Skin epidermis (tissue), 12 donors: ENCODE data around the gene COPS9.

Experiments used
- H3K27ac ChIP-seq, 21 experiments: fragments of 200-600 bp; sonication (generic) in 11 of 21; one replicate each; pipeline ENCODE4 v1.5.0; 2020; ENCODE audit warnings: mild to moderate bottlenecking in 3 of 21, inconsistent platforms in 2 of 21, moderate library complexity in 2 of 21
- H3K4me3 ChIP-seq, 7 experiments: fragments of 200-600 bp; sonication (generic) in 2 of 7; one replicate each; pipeline ENCODE4 v1.5.0; 2020; ENCODE audit warnings: inconsistent platforms in 2 of 7, mild to moderate bottlenecking in 2 of 7, moderate library complexity in 1 of 7

The COPS9 gene

DNA sequence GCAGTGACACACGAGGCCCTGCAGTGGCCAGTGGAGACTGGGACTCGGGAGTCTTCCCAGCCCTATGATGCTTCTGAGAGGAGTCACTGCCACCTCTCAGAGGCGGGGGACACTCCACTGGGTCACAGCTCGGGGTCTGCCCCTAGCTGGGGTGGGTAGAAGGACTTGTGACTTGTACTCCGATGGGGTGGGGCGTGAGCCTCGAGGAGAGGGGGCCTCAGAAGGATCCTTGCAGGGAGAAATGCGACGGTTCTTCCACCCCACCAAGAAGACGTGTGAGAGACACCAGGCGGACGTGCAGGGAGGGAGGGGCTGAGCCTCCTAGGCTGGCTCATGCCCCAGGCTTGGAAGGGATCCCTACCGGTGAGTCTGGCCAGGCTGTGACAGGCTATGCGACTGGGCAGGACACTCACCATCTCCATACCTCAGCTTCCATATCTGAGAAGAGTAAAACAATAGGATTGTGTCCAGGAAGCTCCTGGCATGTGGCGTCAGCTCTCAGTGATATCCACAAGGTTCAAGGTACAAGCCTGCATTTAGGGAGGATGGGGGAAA is 15.4 kb upstream of the COPS9 start:
- Histone ChIP-seq H3K4me3 (no peak overlapping the region), H3K27ac (peak overlapping the region in 1 of 21 experiments; percentile 10)

DNA sequence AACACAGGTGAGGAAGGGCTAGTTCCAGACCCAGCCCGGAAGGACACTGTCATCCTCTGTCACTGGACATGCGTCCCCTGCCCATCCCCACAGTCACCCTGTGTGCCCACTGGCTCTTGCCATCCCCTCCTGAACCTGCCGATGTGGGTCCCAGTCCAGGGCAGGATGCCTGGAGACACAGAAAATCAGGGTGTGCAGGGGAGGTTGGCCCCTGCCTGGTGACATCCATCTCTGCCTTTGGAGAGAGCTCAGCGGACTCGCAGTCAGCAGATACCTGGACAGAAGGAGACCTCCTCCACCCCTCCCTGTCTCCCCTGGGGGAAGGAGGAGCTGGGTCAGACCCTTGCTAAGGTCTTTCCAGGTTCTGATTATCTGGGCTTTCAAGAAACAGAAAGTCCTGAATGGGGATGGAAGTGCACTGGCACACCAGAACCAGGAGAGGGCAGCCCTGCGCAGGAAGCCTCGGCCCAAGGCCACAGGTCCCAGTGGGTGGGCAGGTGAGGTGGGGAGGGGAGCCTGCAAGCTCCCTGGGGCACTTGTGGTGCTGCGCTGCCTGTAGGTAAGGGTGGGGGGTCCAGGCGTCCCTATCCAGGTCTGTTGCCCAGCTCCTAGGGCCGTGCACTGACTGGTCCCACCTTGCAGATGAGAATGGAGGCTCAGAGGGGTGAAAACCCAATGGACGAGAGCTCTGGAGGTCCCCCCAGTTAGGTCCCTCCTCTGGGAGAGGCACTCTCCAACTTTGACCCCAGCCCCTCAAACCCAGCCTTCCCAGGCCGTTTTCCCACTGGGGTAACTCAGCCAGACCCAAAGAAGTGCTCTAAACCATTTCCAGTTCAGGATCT is 14.1 kb upstream of the COPS9 start:
- no peak overlapping the region for H3K4me3 ChIP-seq
- H3K27ac ChIP-seq: no peak overlapping the region

DNA sequence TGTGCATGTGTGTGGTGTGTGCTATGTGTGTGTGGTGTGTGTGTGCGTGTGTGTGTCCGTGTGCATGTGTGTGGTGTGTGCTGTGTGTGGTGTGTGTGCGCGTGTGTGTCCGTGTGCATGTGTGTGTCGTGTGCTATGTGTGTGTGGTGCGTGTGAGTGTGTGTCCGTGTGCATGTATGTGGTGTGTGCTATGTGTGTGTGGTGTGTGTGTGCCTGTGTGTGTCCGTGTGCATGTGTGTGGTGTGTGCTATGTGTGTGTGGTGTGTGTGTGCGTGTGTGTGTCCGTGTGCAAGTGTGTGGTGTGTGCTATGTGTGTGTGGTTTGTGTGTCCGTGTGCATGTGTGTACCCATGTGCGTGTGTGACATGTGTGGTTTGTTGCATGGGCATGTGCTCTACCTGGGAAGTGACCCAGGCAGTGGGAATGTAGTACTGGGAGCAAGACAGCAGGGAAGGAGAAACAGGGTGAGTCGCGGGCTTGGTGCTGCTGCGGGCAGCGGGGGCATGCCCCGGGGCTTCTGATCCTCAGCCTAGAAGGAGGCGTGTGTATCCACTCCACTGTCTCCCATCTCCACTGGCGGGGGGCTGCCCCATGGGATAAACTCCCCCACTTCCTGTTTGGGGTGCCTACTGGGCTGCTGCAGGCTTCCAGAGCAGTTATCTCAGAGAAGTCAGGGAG is 11.9 kb upstream of the COPS9 start:
- Histone ChIP-seq H3K27ac (no peak overlapping the region), H3K4me3 (no peak overlapping the region)

DNA sequence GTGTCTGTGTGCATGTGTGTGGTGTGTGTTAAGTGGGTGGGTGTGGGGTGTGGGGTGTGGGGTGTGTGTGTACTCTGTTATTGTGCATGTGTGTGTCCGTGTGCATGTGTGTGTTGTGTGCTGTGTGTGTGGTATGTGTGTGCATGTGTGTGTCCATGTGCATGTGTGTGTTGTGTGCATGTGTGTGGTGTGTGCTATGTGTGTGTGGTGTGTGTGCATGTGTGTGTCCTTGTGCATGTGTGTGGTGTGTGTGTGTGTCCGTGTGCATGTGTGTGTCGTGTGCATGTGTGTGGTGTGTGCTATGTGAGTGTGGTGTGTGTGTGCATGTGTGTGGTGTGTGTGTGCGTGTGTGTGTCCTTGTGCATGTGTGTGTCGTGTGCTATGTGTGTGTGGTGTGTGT is 11.3 kb upstream of the COPS9 start:
- Histone ChIP-seq H3K4me3 (no peak overlapping the region), H3K27ac (no peak overlapping the region)

DNA sequence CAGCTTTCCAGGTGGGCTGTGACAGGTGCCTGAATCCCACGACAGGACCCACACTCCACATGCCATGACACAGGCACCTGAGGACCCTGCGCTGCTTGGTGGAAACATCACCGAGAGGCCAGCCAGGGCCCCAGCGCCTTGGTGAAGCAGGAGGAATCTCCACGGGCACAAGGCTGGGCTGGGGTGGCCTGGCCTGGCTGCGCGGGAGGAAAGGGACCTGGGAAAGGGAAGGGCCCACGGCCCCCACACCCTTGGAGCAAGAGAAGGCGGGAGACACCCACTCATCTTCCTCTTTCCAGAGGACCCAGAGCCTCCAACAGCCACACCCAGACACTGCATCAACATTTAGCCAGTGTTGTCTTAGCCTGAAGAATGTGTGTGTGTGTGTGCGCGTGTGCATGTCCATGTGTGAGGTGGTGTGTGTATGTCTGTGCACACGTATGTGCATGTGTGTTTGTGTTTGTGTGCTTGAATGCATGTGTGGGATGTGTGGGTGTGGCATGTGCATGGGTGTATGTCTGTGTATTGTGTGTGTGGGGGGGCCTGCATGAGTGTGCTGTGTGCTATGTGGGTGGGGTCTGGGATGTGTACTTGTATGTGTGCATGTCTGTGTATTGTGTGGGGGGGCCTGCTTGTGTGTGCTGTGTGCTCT is 10.6 kb upstream of the COPS9 start:
- no peak overlapping the region for H3K4me3 ChIP-seq
- no peak overlapping the region for H3K27ac ChIP-seq

DNA sequence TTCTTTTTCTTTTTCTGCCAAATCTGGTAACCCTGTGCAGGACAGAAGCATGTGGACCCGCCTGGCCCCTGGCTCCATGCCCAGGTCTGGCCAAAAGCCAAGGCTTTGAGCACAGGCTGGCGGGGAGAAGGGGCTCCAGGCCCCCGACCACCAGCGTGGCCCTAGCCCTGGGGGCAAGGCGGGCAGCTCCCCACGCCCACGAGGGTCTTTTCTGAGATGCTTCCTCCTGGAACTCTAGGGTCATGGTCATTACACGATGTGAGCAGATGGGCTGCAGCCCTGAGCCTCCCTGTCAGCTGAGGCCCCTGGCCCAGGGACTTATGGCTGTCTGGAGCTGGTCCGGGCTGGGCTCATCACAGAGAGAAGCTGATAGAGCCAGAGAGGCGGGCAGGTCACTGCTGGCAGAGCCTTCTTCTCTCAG is 10.0 kb upstream of the COPS9 start:
- no peak overlapping the region for H3K27ac ChIP-seq
- H3K4me3 ChIP-seq: no peak overlapping the region

DNA sequence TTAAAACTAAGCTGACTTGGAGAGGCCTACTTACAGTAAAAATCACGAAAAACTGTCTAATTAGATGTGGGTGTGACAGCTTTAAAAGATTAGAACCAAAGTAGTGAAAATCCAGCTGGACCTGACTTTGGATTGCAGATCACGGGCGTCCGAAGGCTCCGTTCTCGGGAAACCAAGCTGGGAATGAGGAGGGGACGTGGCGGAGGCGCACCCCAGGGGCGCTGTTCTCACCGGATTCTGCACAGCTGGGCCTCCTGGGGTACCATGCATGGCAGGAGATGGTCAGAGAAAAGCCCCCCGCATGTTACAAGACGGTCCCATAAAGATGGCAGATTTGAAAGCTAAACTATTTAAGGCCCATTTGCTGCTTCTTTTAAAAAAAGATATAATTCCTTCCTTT is 9.4 kb upstream of the COPS9 start:
- Histone ChIP-seq H3K4me3 (no peak overlapping the region), H3K27ac (no peak overlapping the region)

DNA sequence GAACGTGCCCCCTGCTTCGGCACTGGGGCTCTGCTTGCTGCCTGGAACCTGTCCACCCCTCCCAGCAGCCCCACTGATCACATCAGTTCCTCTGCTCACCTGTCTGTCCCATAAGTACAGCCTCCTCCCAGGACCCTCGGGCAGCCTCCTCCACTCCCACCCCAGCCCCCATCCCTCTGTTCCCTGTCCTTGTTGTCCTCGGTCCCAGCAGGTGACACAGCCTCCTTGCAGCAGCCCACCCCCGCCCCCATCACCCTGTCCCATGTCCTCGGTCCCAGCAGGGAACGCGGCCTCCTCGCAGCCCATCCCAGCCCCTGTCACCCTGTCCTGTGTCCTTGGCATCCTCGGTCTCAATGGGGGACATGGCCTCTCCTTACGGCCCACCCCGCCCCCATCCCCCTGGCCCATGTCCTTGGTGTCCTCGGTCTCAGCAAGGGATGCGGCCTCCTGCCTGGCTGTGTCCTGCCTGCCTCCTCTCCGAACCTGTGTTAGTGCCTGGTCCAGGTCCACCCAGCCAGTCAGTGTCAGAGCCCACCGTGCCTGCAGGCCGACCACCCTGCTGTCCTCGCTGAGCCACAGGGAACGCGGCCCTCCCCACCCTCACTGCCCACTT is 8.7 kb upstream of the COPS9 start:
- Histone ChIP-seq H3K4me3 (no peak overlapping the region), H3K27ac (no peak overlapping the region)

DNA sequence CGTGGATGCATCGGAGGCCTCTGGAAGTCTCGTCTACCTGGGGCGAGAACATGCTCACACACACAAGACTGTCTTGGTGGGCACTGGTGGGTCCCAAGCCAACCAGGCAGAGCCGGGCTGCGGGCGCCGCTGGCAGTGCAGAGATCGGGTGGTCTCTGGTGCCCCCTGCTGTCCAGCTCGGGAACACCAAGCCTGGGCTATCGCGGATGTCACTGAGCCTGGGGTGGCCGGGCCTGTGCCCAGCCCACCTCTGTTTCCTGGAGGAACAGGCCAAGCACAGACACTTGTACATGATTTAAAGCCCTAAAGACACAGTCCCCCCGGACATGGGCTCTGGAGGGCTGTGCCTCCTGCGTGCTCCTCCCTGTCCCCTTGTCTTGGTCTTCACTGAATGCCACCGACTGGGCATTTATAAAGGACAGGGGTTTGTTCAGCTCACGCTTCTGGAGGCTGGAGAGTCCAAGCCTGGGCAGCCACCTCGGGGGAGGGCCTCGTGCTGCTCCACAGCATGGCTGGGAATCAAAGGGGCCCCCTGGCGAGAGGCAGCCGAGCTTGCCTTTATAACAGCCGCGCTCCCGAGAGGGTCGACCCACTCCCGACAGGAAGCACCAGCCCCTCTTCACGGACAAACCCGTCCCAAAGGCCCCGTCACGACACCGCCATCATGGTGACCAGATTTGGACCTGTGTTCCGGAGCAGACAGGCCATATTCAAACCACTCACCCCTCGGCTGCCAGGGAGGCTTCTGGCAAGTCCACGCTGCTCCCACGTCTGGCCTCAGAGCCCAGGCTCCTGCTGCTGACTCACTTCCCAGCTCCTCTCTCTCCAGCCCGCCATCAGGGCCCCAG is 7.9 kb upstream of the COPS9 start:
- H3K27ac ChIP-seq: no peak overlapping the region
- H3K4me3 ChIP-seq: no peak overlapping the region

DNA sequence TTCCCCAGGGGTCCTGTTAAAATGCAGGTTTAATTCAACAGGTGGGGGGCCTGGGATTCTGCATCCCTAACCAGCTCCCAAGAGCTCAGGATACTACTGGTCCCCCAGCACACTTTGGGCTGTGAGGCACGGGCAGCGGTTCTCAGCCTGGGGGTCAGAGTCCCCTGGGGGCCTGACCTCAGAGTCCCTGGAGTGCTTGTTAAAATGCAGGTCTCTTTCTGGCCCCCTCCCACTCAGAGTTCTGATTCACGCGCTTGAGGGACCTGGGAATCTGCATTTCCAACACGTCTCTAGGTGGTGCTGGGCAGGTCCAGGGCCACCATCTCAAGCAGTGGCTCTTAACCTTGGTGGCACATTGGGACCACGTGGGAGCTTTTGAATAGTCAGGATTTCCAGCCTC is 7.2 kb upstream of the COPS9 start:
- no peak overlapping the region for H3K27ac ChIP-seq
- H3K4me3 ChIP-seq: no peak overlapping the region

DNA sequence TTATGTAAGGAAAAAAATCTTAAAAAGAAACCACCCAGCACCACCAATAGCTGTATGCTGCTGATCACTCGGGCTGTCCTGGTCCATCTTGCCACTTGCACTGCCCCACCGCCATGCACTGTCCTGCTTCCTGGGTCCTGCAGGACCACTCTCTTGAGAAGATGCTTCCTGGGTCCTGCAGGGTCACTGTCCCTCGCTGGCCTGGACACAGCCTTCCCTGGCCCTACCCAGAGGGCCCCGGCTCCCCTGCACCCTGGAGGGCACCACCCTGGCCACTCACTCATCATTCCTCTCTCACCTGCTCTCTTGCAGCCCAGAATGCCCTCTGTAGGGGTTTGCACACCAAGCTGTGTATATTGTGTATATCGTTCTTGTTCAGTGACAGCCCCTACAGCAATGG is 6.8 kb upstream of the COPS9 start:
- no peak overlapping the region for H3K4me3 ChIP-seq

DNA sequence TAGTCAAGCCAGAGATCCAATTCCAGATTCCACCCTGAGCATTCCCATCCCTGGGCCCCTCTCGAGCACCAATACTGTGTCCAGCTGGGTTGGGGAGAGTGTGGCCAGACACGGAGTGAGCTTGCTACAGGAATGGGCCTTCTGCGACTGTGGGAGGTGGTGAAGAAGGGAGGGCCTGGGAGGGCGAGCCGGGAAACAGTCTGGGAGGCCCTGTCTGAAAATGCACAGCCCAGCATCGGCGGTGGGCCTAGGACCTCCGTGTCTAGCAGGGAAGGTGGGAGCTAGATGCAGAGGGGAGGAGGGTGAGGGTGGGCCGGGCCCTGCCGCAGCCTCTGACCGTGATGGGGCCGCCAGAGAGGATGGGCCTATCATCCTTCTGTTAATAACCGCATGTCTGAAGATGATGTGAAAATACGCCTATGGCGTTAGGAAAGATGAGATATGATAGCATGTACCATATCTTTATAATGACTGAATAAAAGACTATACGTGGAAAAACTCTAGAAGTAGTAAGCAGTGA is 6.2 kb upstream of the COPS9 start:
- no peak overlapping the region for H3K27ac ChIP-seq

More for the DNA sequence above, 6.8 kb upstream of the COPS9 start:
- H3K27ac ChIP-seq: no peak overlapping the region

DNA sequence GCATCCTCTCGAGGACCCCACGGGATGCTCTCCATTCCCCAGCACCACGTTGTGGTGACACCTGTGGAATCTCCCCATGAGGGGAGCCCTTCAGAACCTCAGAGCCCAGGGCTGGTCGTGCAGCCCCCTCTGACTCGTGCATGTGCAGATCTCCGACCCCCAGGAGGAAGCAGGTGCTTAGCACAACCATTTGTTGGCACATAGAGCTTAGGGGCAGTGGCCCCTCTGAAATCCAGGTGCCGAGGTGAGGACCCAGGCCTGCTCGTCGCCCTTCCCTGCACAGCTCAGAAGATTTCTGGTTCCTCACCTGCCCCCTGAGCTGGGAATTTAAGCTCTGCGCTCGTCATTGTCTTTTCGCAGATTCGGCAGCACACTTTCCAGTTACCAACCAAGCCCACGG is 5.6 kb upstream of the COPS9 start:
- Histone ChIP-seq H3K4me3 (no peak overlapping the region), H3K27ac (no peak overlapping the region)

More for the DNA sequence above, 6.2 kb upstream of the COPS9 start:
- H3K4me3 ChIP-seq: no peak overlapping the region

DNA sequence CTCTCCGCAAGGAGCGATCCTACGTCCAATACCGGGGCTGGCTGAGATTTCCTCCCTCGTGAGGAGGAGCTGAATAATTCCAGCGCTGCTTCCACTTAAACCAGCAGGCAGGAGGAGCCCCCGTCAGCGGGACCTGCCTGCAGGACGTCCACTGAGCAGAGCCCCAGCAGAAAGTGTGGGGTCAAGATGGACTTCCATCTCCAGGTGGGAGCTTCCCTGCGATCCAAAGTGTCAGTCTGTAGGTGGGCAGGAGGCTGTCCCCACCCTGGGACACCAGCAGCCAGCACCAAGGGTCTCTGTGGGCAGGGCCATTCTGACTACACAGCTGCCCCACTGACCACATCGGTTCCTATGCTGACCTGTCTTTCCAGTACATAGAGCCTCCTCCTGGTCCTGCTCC is 4.8 kb upstream of the COPS9 start:
- Histone ChIP-seq H3K4me3 (no peak overlapping the region), H3K27ac (no peak overlapping the region)

DNA sequence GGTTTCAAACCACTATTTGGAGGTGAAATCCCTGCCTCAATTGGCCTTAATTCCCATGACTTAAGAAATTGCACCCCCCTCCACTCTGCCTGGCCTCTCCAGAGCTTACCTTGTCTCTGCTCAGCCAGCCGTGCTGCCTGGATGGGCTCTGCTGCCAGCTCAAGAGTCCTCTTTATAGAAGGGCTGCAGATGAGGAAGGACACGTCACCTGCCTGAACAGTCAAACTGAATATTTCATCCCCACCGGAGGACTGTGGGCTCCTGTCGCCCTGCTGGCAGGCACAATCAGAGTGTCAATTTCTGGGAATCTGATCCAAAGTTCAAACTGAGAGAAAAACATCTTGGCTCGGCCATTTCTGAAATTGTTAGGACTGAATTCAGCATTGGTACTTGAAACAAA is 4.4 kb upstream of the COPS9 start, which contains the start of gene OTOS:
TSS of gene OTOS (minus strand) at position 148 of the 400 bp plus-strand sequence. CDS start 332 bp downstream, outside the sequence.
- Histone ChIP-seq H3K4me3 (no peak within 1 kb of the TSS), H3K27ac (no peak within 1 kb of the TSS)

DNA sequence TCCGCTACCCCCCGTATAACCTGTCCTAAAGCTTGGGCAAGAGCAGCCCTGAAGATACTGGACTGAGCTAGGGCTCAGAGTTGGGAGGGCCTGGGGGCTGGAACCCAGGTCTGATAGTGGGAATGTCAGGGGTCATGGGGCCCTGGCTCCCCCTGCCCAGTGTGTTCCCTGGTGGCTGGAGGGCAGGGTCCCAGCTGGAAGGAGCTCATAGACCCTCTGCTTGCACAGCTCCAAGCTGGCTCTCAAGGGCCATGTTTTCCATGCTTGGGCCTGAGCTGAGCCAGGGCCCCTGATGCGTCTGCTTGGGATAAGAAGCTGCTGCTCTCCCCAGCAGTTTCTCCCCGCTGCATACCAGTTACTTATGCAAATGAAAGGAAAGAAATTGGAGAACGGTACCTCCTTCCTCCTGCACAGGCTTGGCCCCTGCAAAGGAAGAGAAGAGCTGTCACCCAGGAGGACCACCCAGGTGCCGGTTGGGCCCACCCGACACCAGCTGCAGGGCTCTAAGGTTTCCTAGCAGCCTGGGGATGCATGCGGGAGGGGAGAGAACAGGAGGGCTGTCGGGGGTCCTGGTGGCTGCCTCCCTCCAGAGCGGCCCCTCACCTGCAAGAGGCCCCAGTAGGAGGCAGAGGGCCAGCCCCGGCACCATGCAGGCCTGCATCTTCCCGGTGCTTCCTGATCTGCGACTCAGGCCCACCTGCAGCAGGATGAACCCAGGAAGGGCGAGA is 3.7 kb upstream of the COPS9 start:
- Histone ChIP-seq H3K4me3 (no peak overlapping the region), H3K27ac (no peak overlapping the region)

DNA sequence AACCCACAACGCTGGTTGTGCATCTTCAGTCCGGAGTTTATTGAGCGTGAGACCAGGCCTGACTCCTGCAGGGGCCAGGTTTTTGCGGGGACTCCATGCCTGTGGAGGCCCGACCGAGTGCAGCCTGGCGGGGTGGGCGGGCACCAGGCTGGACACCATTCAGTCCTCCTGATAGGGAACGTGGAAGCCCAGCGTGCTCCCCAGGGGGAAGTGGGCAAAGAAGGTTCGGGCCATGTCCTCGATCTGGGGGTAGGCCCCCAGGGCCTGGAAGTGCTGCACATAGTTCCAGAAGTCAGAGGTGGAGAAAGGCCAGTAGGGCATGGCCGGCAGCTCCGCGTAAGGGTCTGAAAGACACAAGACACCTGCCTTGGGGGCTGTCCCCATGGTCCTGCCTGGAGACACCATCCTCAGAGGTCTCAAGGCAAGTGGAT is 2.9 kb upstream of the COPS9 start:
- H3K27ac ChIP-seq: no peak overlapping the region
- no peak overlapping the region for H3K4me3 ChIP-seq

DNA sequence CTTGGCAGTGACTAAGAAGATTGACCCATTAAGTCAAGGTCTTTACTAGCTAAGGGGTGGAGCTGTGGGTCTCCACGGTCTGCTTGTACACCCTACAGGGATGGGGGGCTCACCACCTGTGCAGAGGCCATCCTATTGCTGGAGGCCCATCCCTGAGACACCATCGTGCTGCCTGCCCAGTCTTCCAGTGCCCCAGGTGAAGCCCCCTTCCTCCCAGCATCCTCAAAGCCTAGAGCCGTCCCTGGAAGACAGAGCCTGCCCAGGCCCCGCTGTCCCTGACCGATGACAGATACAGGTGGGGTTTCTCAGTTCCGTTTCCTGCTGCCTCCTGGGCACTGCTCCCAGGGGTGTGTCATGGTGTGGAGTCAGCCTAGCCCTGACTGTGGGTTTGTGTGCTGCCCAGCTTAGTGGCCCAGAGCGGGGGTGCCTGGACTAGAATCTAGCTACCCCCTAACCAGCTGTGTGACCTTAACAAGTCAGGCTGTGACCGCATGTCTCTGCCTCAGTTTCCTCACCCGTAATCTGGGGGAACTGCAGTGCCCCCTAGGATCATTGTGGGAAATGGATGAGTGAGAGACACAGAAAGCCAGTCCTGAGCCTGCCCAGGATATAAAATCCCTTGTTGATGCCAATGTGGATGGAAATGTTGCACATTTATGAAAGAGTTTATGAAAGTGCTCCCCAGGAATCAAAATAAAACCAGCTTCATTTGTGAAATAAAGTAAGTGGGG is 2.3 kb upstream of the COPS9 start:
- no peak overlapping the region for H3K4me3 ChIP-seq
- no peak overlapping the region for H3K27ac ChIP-seq
